Ammon's horn (tissue), 1 donor: ENCODE results near the gene CAPS.
A peak's percentile ranks its signal among the peaks of the same experiment; 100 is the strongest.
"Not testable (repeated sequence)": the region's sequence is repeated elsewhere in the genome, so short reads cannot be mapped to it uniquely, and the experiment has no call there.

ENCODE experiments used
- DNase-seq: peaks from one replicate; pipeline ENCODE4 v3.0.0-alpha.2; 2016; ENCODE audit warnings: low spot score

The CAPS gene

GRCh38 chr19:5913739-5914357, at the start of gene CAPS:
Gene CAPS, plus strand, starts transcription at chr19:5914254. Its CDS starts 153 bp downstream, at chr19:5914407.
- peak; percentile 65 for DNase-seq

- DNase-seq: no peak
These were observed 49.1 kb upstream of the CAPS start for GRCh38 chr19:5864725-5865486.

- no peak for DNase-seq
These were observed 48.3 kb upstream of the CAPS start for GRCh38 chr19:5865772-5866171.

- no peak for DNase-seq
These were observed 46.6 kb upstream of the CAPS start for GRCh38 chr19:5867201-5868136.

GRCh38 chr19:5870986-5871394, 43.1 kb upstream of the CAPS start:
- DNase-seq: no peak

GRCh38 chr19:5873617-5874199, 40.3 kb upstream of the CAPS start:
- no peak for DNase-seq

- DNase-seq: not testable (repeated sequence)
These were observed 39.6 kb upstream of the CAPS start for GRCh38 chr19:5874496-5874895.

GRCh38 chr19:5877427-5877826, 36.6 kb upstream of the CAPS start:
- no peak for DNase-seq

GRCh38 chr19:5877882-5878281, 36.2 kb upstream of the CAPS start:
- no peak for DNase-seq

GRCh38 chr19:5880196-5880595, 33.9 kb upstream of the CAPS start:
- DNase-seq: no peak

GRCh38 chr19:5880604-5881078, 33.4 kb upstream of the CAPS start:
- no peak for DNase-seq

- DNase-seq: no peak
These were observed 32.3 kb upstream of the CAPS start for GRCh38 chr19:5881543-5882299.

- no peak for DNase-seq
These were observed 31.6 kb upstream of the CAPS start for GRCh38 chr19:5882421-5882968.

GRCh38 chr19:5883157-5883873, 30.7 kb upstream of the CAPS start:
- DNase-seq: not testable (repeated sequence)

- not testable (repeated sequence) for DNase-seq
These were observed 29.8 kb upstream of the CAPS start for GRCh38 chr19:5884065-5884811.

GRCh38 chr19:5889288-5889971, 24.6 kb upstream of the CAPS start:
- no peak for DNase-seq

GRCh38 chr19:5890099-5890498, 24.0 kb upstream of the CAPS start:
- no peak for DNase-seq

GRCh38 chr19:5891572-5891937, 22.5 kb upstream of the CAPS start:
- no peak for DNase-seq
